ENCODE measurements around the gene KBTBD12. TPM values are rescaled to one million over a fixed set of nuclear protein-coding genes. Genes with fewer than 3 reads are reported as not detected.

KBTBD12 gene
- total and polyA plus RNA-seq, 2 of the 13 experiments (the other 11 are each of a cell fraction or from before 2014, with no cell fraction given), result not detected

GRCh38 chr3:127997961-127998360 lies 82.9 kb downstream of the KBTBD12 start (continued):
- peak; percentile 71; the same call in 1 of the 2 replicates for TF ChIP-seq ZNF280D (CRISPR knock-in tag; IDR thresholded peaks at IDR 0.05)
- TF ChIP-seq MBNL3 (CRISPR knock-in tag; conservative IDR thresholded peaks at IDR 0.05), result no peak
- peak; percentile 37; the same call in 1 of the 2 replicates for TF ChIP-seq ZKSCAN8 (CRISPR knock-in tag; IDR thresholded peaks at IDR 0.05; ENCODE audit: borderline replicate concordance)
- TF ChIP-seq SOX13 (IDR thresholded peaks at IDR 0.05), result no peak
- peak in 1 of 2 experiments; percentile 73; a peak in 2 of 4 replicates for TF ChIP-seq SOX13 (CRISPR knock-in tag; conservative IDR thresholded peaks at IDR 0.05 in 1 of 2, IDR thresholded peaks at IDR 0.05 in 1 of 2)
- peak; percentile 88 for TF ChIP-seq MAX (IDR thresholded peaks at IDR 0.05)
- 0 out of 2 replicates have a peak, but pooled peaks have one; percentile 51 for TF ChIP-seq ZNF343 (CRISPR knock-in tag; IDR thresholded peaks at IDR 0.05)
- no peak for TF ChIP-seq SMARCC2 (IDR thresholded peaks at IDR 0.05)
- TF ChIP-seq TARDBP (CRISPR knock-in tag; IDR thresholded peaks at IDR 0.05), result peak; percentile 87
- TF ChIP-seq SSRP1 (CRISPR knock-in tag; IDR thresholded peaks at IDR 0.05), result peak; percentile 58; the same call in 1 of the 2 replicates
- TF ChIP-seq IKZF5 (CRISPR knock-in tag; IDR thresholded peaks at IDR 0.05), result peak; percentile 83; the same call in 1 of the 2 replicates
- 0 out of 2 replicates have a peak, but pooled peaks have one; percentile 30 for TF ChIP-seq ZNF652 (CRISPR knock-in tag; IDR thresholded peaks at IDR 0.05; ENCODE audit: borderline replicate concordance, low read depth)
- peak in 1 of 2 experiments; percentile 25; a peak in 1 of 4 replicates for TF ChIP-seq POLR2A (IDR thresholded peaks at IDR 0.05; ENCODE audit: insufficient read depth in 1 of 2, low read depth in 2 of 2, low read length in 2 of 2)
- peak; percentile 25; the same call in 1 of the 2 replicates for TF ChIP-seq ZFY (CRISPR knock-in tag; IDR thresholded peaks at IDR 0.05)
- peak; percentile 89 for TF ChIP-seq FOXA3 (CRISPR knock-in tag; IDR thresholded peaks at IDR 0.05)
- peak; percentile 65 for TF ChIP-seq MNT (IDR thresholded peaks at IDR 0.05)
- TF ChIP-seq ZNF567 (CRISPR knock-in tag; IDR thresholded peaks at IDR 0.05; ENCODE audit: borderline replicate concordance), result 0 out of 2 replicates have a peak, but pooled peaks have one; percentile 37
- TF ChIP-seq HIVEP1 (CRISPR knock-in tag; IDR thresholded peaks at IDR 0.05), result no peak; the same call in 1 of the 2 replicates
- TF ChIP-seq KLF16 (CRISPR knock-in tag; IDR thresholded peaks at IDR 0.05), result peak in 1 of 2 experiments; percentile 60; a peak in 1 of 4 replicates
- TF ChIP-seq ZNF878 (CRISPR knock-in tag; IDR thresholded peaks at IDR 0.05), result 0 out of 2 replicates have a peak, but pooled peaks have one; percentile 37
- TF ChIP-seq ZGPAT (CRISPR knock-in tag; IDR thresholded peaks at IDR 0.05), result peak; percentile 85
- no peak for TF ChIP-seq ZBTB3 (CRISPR knock-in tag; IDR thresholded peaks at IDR 0.05; ENCODE audit: borderline replicate concordance, low read depth)
- peak; percentile 82 for TF ChIP-seq ELF3 (CRISPR knock-in tag; IDR thresholded peaks at IDR 0.05)
- 0 out of 2 replicates have a peak, but pooled peaks have one; percentile 50 for TF ChIP-seq RCOR2 (CRISPR knock-in tag; IDR thresholded peaks at IDR 0.05)

Data from HepG2 (cell line).